Neural crest cell (in vitro differentiated cells): ENCODE data around the gene CFAP58. TPM values are rescaled to one million over a fixed set of nuclear protein-coding genes. Genes with fewer than 3 reads are reported as not detected.

Experiments used
- DNase-seq: peaks from one replicate; pipeline ENCODE4 v3.0.0; 2021; ENCODE audit warnings: low read depth, mixed read lengths, low spot score
- H3K27ac Mint-ChIP-seq: one replicate; pipeline ENCODE4 v1.8.0; 2021; ENCODE audit warnings: mild to moderate bottlenecking, mixed read lengths; ENCODE audit not compliant: unreplicated experiment
- H3K27me3 Mint-ChIP-seq: 2 replicates; pipeline ENCODE4 v1.8.0; 2021; ENCODE audit warnings: low read depth, mild to moderate bottlenecking, mixed read lengths
- H3K36me3 Mint-ChIP-seq: 2 replicates; pipeline ENCODE4 v1.8.0; 2021; ENCODE audit warnings: low read depth, mild to moderate bottlenecking, mixed read lengths
- H3K4me1 Mint-ChIP-seq: 2 replicates; pipeline ENCODE4 v1.8.0; 2021; ENCODE audit warnings: mixed read lengths
- H3K4me3 Mint-ChIP-seq: one replicate; pipeline ENCODE4 v1.8.0; 2021; ENCODE audit warnings: mild to moderate bottlenecking, mixed read lengths
- H3K9me3 Mint-ChIP-seq: 2 replicates; pipeline ENCODE4 v1.8.0; 2021; ENCODE audit warnings: mixed read lengths
- total RNA-seq: library from RNA; stranded (reverse); gene quantifications from 2 replicates; pipeline ENCODE4 v1.2.1, GENCODE V29; 2021
- TF ChIP-seq, protein P1 (sequence below): fragments of 200-600 bp; sonication (generic); conservative IDR thresholded peaks from 2 replicates; pipeline ENCODE4 v1.5.0; 2021; ENCODE audit warnings: antibody characterized with exemption, mild to moderate bottlenecking

Gene CFAP58
- total RNA-seq, 1 donor from 2014 or later: 0.44 TPM

DNA sequence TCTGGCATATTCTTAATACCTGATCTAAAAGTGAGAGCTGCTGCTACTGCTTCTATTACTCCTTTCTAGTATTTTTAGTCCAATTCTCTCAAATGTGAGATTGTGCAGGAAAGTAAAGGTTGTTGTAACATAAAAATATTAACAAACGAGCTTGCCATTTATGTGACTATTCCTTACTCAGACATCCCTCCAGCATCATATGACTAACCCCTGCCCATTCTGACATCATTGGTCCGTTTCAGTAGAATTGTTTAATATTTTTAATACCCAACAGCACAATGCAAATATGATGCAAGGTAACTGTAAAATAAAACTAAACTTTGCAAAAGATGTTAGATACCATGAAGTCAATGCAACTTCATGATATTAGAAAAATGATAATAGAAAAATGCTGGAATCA, 83.6 kb downstream of the CFAP58 start:
- Mint-ChIP-seq H3K4me3 (no peak overlapping the region), H3K9me3 (no peaks in the 10 kb centered on the region), H3K27me3 (no peaks in the 10 kb centered on the region), H3K4me1 (peaks cover 6% of the 10 kb centered on the region), H3K36me3 (no peaks in the 10 kb centered on the region), H3K27ac (no peak overlapping the region)
- TF ChIP-seq, protein P1, sequence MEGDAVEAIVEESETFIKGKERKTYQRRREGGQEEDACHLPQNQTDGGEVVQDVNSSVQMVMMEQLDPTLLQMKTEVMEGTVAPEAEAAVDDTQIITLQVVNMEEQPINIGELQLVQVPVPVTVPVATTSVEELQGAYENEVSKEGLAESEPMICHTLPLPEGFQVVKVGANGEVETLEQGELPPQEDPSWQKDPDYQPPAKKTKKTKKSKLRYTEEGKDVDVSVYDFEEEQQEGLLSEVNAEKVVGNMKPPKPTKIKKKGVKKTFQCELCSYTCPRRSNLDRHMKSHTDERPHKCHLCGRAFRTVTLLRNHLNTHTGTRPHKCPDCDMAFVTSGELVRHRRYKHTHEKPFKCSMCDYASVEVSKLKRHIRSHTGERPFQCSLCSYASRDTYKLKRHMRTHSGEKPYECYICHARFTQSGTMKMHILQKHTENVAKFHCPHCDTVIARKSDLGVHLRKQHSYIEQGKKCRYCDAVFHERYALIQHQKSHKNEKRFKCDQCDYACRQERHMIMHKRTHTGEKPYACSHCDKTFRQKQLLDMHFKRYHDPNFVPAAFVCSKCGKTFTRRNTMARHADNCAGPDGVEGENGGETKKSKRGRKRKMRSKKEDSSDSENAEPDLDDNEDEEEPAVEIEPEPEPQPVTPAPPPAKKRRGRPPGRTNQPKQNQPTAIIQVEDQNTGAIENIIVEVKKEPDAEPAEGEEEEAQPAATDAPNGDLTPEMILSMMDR: no peak
- DNase-seq: no peak

DNA sequence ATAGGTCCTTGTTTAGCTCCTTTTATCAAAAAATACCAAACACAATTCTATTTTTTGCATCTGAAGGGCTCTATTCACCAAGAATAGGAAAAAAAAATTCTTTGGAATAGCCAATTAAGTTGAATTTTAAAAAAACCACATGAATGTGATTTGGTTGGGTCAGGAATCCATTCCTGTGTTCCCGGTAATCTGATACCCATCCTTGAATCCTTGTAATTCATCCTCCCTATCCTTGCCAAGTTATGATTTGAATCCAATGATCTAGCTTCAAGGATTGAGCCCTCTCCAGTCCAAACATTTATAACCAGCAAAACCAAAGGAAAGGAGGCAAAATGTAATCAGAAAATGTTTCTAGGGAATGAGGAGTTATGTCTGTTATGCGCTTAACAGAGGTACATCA, 86.6 kb downstream of the CFAP58 start:
- Mint-ChIP-seq H3K27me3 (no peaks in the 10 kb centered on the region), H3K4me3 (no peak overlapping the region), H3K9me3 (no peaks in the 10 kb centered on the region), H3K4me1 (peaks cover 6% of the 10 kb centered on the region), H3K27ac (no peak overlapping the region), H3K36me3 (no peaks in the 10 kb centered on the region)
- no peak for DNase-seq
- TF ChIP-seq, protein P1: no peak

DNA sequence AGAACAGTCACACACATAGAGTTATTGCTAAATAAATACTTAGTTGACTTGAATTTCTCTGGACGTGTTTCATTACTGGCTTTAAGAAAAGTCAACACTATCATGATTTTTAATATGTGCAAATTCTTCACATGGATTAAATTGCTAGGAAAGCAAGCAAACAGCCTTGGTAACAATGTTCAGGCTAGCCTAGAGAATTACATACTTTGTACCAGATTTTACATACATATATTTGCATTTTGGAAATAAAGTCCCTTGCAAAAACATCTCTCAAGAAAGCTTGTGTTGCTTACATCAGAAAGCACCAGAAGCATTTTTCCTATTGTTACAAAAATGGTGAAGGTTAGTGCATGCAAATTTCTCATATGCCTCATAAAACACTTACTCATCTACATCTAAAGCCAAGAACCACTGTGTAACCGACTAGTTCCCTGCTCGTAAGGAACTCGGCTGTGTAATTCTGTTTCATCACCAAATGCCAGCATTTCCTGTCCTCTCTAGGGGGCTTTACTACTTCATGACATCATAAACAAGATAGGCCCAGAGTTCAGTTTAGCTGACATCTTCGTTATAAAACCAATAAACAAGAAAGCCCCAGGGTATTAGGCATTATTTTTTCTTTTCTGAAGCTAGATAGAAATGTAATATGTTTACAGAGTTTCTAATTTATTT, 87.8 kb downstream of the CFAP58 start:
- Mint-ChIP-seq H3K27me3 (no peaks in the 10 kb centered on the region), H3K4me1 (peaks cover 6% of the 10 kb centered on the region), H3K4me3 (no peak overlapping the region), H3K36me3 (no peaks in the 10 kb centered on the region), H3K9me3 (no peaks in the 10 kb centered on the region), H3K27ac (no peak overlapping the region)
- no peak for DNase-seq
- TF ChIP-seq, protein P1: no peak

DNA sequence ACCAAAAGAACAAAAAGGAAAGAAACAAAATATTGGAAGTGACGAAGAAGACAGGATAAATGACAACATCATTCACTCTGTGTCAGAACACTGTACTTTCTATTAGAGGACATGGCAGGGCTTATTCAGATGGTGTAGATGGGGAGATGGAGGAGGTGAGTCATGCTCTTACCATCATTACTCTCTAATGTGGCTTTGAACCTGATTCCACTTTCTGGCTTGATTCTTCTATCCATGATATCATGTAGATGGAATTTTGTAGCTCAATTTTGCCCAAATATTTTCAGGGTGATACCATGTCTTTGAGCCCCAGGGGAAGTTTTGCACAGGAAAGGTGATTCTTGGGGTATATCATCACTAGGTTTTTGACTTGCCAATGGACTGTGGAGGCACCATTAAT, 91.7 kb downstream of the CFAP58 start:
- peaks cover 6% of the 10 kb centered on the region for H3K27me3 Mint-ChIP-seq
- H3K9me3 Mint-ChIP-seq: no peaks in the 10 kb centered on the region
- no peak overlapping the region for H3K4me3 Mint-ChIP-seq
- peaks cover 11% of the 10 kb centered on the region for H3K4me1 Mint-ChIP-seq
- no peaks in the 10 kb centered on the region for H3K36me3 Mint-ChIP-seq
- DNase-seq: no peak
- H3K27ac Mint-ChIP-seq: no peak overlapping the region
- TF ChIP-seq, protein P1: no peak

DNA sequence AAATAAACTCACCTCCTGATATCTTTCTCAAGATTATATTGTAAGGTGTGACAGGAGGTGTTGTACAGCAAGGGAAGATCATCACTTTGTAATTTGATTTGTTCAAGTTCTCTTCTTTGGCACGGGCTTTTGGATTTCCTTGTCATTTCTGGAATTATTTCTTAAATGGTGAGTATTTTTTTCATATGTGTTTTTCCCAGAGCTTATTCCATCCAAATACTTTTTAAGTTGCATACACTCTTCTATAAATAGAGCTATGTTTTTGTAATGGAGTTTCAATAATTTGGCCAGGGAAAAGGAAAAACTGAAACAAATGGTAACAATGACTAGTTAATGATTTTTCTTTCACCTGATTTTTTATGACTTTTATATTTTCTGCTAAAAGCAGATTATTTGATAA, 92.5 kb downstream of the CFAP58 start:
- DNase-seq: no peak
- H3K36me3 Mint-ChIP-seq: no peaks in the 10 kb centered on the region
- no peak overlapping the region for H3K4me3 Mint-ChIP-seq
- H3K4me1 Mint-ChIP-seq: peaks cover 11% of the 10 kb centered on the region
- TF ChIP-seq, protein P1: no peak
- no peak overlapping the region for H3K27ac Mint-ChIP-seq
- no peaks in the 10 kb centered on the region for H3K9me3 Mint-ChIP-seq
- H3K27me3 Mint-ChIP-seq: peaks cover 6% of the 10 kb centered on the region
